Gastrocnemius medialis (tissue), 4 donors: ENCODE measurements around the gene SPATA32. TPM values are rescaled to one million over a fixed set of nuclear protein-coding genes. Genes with fewer than 3 reads are reported as not detected.

Source experiments
- ATAC-seq, 2 donors: fragments of 150-250 bp; one replicate each; pipeline ENCODE4 v1.9.1; 2016
- DNase-seq, 2 donors: peaks; one replicate each; pipeline ENCODE4 v3.0.0-alpha.2; 2019
- H3K27ac ChIP-seq, 4 donors: fragments of 200-600 bp; sonication (generic); 1 replicate in 1 of 4; 2 replicates in 3 of 4; pipeline ENCODE4 v1.5.1; 2016 to 2018; ENCODE audit warnings: mild to moderate bottlenecking in 2 of 4, moderate library complexity in 1 of 4
- H3K27me3 ChIP-seq, 3 donors: fragments of 200-600 bp; sonication (generic) in 2 of 3; 1 replicate in 1 of 3; 2 replicates in 2 of 3; pipeline versions ENCODE4 v1.5.1 to v1.6.0; 2016 to 2019; ENCODE audit warnings: mild to moderate bottlenecking in 1 of 3, moderate library complexity in 1 of 3
- H3K36me3 ChIP-seq, 2 donors: fragments of 200-600 bp; sonication (generic) in 1 of 2; one replicate each; pipeline ENCODE4 v1.5.1; 2017 to 2018
- H3K4me1 ChIP-seq, 2 donors: fragments of 200-600 bp; sonication (generic) in 1 of 2; one replicate each; pipeline ENCODE4 v1.5.1; 2016 to 2017; ENCODE audit warnings: mild to moderate bottlenecking in 2 of 2
- H3K4me3 ChIP-seq, 4 donors: fragments of 200-600 bp; sonication (generic) in 3 of 4; 1 replicate in 1 of 4; 2 replicates in 3 of 4; pipeline ENCODE4 v1.5.1; 2016 to 2019; ENCODE audit warnings: mild to moderate bottlenecking in 2 of 4
- H3K9me3 ChIP-seq, 3 donors: fragments of 200-600 bp; sonication (generic) in 2 of 3; 1 replicate in 1 of 3; 2 replicates in 2 of 3; pipeline ENCODE4 v1.5.1; 2016 to 2019
- POLR2A ChIP-seq, 2 donors: fragments of 450-650 bp; IDR thresholded peaks; one replicate each; pipeline ENCODE4 v1.6.1; 2017; ENCODE audit warnings: antibody characterized with exemption in 2 of 2, mild to moderate bottlenecking in 2 of 2, moderate library complexity in 2 of 2
- in situ Hi-C, 4 donors: fragments of 200-750 bp; cut with MboI; loops; one replicate each; pipeline versions ENCODE4 v1.15.0 to v1.8.0; 2017; ENCODE audit warnings: low sequenced_read_pairs in 4 of 4
- intact Hi-C: fragments of 100-400 bp; cut with DNase I; formaldehyde crosslinking; loops from one replicate; pipeline ENCODE4 v1.15.1; 2023; ENCODE audit warnings: low total_unique reads
- total RNA-seq, 4 donors: library from RNA; depleted of rRNA; stranded (reverse); fragments of >200 nt; gene quantifications; one replicate each; pipeline versions ENCODE4 v1.1.0 to v1.2.3, GENCODE V29; 2016
- TF ChIP-seq, protein P1 (sequence below), 5 experiments: fragments of 450-650 bp in 3 of 5; fragments of 200-600 bp in 2 of 5; sonication (generic) in 2 of 5; IDR thresholded peaks in 4 of 5; conservative IDR thresholded peaks in 1 of 5; 1 replicate in 4 of 5; 2 replicates in 1 of 5; pipeline ENCODE4 v1.5.1; 2016 to 2019; ENCODE audit warnings: antibody characterized with exemption in 5 of 5, mild to moderate bottlenecking in 3 of 5, moderate library complexity in 3 of 5

The SPATA32 gene
- total RNA-seq, 4 donors from 2014 or later, result not detected

DNA sequence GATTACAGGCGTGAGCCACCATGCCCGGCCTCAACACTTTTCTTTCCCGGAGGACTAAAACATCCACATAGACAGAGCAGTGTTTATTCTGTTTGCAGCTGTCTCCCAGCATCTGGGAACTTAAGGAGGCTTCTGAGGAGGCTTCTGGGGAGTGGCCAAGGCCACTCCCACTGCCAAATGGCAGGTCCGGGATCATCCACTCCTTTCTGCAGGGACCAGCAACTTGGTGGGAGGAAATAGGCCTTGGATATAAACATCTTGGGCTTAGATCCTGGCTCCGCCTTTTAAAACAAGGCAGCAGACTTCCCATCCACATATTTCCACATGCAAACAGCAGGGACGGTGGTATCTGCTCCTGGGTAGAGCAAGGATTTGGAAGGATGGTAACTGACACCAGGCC, 14.1 kb upstream of the SPATA32 start:
- H3K36me3 ChIP-seq, result peaks cover 0 to 38% of the 10 kb centered on the region in 2 donors
- TF ChIP-seq, protein P1, sequence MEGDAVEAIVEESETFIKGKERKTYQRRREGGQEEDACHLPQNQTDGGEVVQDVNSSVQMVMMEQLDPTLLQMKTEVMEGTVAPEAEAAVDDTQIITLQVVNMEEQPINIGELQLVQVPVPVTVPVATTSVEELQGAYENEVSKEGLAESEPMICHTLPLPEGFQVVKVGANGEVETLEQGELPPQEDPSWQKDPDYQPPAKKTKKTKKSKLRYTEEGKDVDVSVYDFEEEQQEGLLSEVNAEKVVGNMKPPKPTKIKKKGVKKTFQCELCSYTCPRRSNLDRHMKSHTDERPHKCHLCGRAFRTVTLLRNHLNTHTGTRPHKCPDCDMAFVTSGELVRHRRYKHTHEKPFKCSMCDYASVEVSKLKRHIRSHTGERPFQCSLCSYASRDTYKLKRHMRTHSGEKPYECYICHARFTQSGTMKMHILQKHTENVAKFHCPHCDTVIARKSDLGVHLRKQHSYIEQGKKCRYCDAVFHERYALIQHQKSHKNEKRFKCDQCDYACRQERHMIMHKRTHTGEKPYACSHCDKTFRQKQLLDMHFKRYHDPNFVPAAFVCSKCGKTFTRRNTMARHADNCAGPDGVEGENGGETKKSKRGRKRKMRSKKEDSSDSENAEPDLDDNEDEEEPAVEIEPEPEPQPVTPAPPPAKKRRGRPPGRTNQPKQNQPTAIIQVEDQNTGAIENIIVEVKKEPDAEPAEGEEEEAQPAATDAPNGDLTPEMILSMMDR (IDR thresholded peaks at IDR 0.05 in 4 of 5, conservative IDR thresholded peaks at IDR 0.05 in 1 of 5), result no peak
- TF ChIP-seq POLR2A (IDR thresholded peaks at IDR 0.05), result no peak
- intact Hi-C loops (loop anchor here (2.0 kb wide), 2 partner anchors 57 to 109 kb away; no protein-coding TSS in a partner anchor), in situ Hi-C loops (loop anchor here (5.0 to 10.0 kb wide), 6 partner anchors 36 to 111 kb away; no protein-coding TSS in a partner anchor)
- H3K4me1 ChIP-seq, result peaks cover 41 to 44% of the 10 kb centered on the region in 2 donors
- H3K4me3 ChIP-seq, result no peak overlapping the region
- DNase-seq (peak in 1 of 2 donors; percentile 65), ATAC-seq (peak in 1 of 2 donors; percentile 63)
- peak overlapping the region; percentile 88 to 100 (median 97) for H3K27ac ChIP-seq
- H3K27me3 ChIP-seq, result no peaks in the 10 kb centered on the region
- H3K9me3 ChIP-seq, result no peaks in the 10 kb centered on the region

DNA sequence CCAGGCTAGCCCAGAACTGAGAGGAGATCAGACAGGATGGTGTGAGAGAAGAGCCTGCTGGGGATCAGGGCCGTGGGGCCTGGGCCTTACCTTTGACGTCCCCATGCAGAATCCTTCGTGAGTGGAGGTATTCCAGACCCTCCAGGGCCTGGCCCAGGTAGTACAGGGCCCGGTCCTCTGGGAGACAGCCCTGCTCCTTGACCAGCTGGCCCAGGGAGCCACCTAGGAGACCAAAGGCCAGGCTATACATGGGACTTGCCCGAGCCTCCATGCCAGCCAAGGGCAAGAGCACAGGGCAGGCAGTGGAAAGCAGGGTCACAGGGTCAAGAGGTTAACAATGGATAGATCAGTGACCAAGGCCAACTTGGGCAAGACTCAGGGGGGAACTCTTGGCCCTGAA, 12.1 kb upstream of the SPATA32 start:
- in situ Hi-C loops, result loop anchor here in 2 of 4 donors (10.0 kb wide), 3 partner anchors 51 to 111 kb away; no protein-coding TSS in a partner anchor
- Histone ChIP-seq H3K9me3 (no peaks in the 10 kb centered on the region), H3K36me3 (peaks cover 0 to 53% of the 10 kb centered on the region in 2 donors), H3K4me1 (peaks cover 27% of the 10 kb centered on the region in 2 donors), H3K27ac (peak overlapping the region in 1 of 4 donors; percentile 3), H3K4me3 (no peak overlapping the region), H3K27me3 (no peaks in the 10 kb centered on the region)
- intact Hi-C loops, result no loop called here
- DNase-seq (no peak), ATAC-seq (no peak)
- TF ChIP-seq, protein P1 (IDR thresholded peaks at IDR 0.05 in 4 of 5, conservative IDR thresholded peaks at IDR 0.05 in 1 of 5), result no peak
- TF ChIP-seq POLR2A (IDR thresholded peaks at IDR 0.05), result no peak

DNA sequence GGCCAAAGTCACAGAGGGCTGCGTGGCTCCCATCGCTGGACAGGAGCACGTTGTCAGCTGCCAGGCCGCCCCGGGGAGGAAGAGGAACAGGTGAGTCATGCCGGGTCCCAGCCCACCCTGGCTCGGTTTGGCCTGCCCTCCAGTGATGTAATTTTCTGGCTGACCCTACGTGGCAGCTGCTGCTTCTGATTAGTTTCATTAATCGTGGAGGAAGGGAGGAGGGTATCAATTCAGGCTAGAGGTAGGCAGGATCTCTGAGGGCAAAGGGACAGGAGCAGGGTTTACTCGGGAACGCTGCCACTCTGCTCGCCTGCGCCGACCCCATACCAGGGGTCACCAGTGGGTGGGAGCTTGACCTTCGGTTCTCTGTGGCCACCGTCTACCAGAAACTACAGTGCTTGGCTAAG, 11.7 kb upstream of the SPATA32 start:
- H3K9me3 ChIP-seq, result no peaks in the 10 kb centered on the region
- in situ Hi-C loops, result loop anchor here in 2 of 4 donors (10.0 kb wide), 3 partner anchors 51 to 111 kb away; no protein-coding TSS in a partner anchor
- H3K4me3 ChIP-seq, result no peak overlapping the region
- H3K4me1 ChIP-seq, result peaks cover 26 to 27% of the 10 kb centered on the region in 2 donors
- H3K27ac ChIP-seq, result peak overlapping the region in 1 of 4 donors; percentile 3
- H3K36me3 ChIP-seq, result peaks cover 0 to 58% of the 10 kb centered on the region in 2 donors
- no peak for ATAC-seq
- H3K27me3 ChIP-seq, result no peaks in the 10 kb centered on the region
- no peak for DNase-seq
- TF ChIP-seq, protein P1 (IDR thresholded peaks at IDR 0.05 in 4 of 5, conservative IDR thresholded peaks at IDR 0.05 in 1 of 5), result no peak
- TF ChIP-seq POLR2A (IDR thresholded peaks at IDR 0.05), result no peak
- intact Hi-C loops, result no loop called here

DNA sequence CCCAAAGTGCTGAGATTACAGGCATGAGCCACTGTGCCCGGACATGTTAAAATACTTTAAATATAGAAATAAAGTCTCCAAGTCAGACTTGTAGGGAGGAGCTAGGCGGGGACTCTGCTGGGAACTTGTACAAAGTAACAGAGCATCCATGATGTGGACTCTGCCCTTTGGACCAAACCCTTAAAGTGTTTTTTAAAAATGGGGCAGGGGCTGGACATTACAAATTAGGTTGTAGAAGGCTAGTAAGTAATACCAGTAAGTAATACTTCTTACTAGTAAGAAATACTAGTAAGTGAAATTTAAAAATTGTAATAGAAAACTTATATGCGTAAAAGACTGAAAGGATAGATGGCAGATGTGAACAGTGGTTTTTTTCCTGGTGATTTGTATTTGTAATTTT, 9.7 kb upstream of the SPATA32 start:
- TF ChIP-seq POLR2A (IDR thresholded peaks at IDR 0.05), result no peak
- TF ChIP-seq, protein P1 (IDR thresholded peaks at IDR 0.05 in 4 of 5, conservative IDR thresholded peaks at IDR 0.05 in 1 of 5), result no peak
- intact Hi-C loops, result no loop called here
- Histone ChIP-seq H3K4me1 (peaks cover 6 to 16% of the 10 kb centered on the region in 2 donors), H3K27ac (peak overlapping the region in 1 of 4 donors; percentile 1), H3K36me3 (peaks cover 0 to 77% of the 10 kb centered on the region in 2 donors), H3K9me3 (no peaks in the 10 kb centered on the region), H3K4me3 (no peak overlapping the region), H3K27me3 (no peaks in the 10 kb centered on the region)
- DNase-seq, result no peak
- ATAC-seq, result no peak
- in situ Hi-C loops, result loop anchor here in 2 of 4 donors (10.0 kb wide), 3 partner anchors 53 to 113 kb away; no protein-coding TSS in a partner anchor
